OCI-LY7 (cell line): ENCODE data around the gene FAM210B. TPM values are rescaled to one million over a fixed set of nuclear protein-coding genes. Genes with fewer than 3 reads are reported as not detected.

ENCODE experiments used
- BruUV-seq: library from RNA; stranded (reverse); fragments of 400-500 nt; replicated peaks from 2 replicates; lab custom pipeline; 2021; lab: Mats Ljungman, UMichigan
- CTCF ChIA-PET: fragments of 300-600 bp; sonication (Branson Sonifier 250); formaldehyde crosslinking; loops from one replicate; lab custom pipeline; 2022; ENCODE audit warnings: antibody characterized with exemption; ENCODE audit not compliant: unreplicated experiment; lab: Charles Lee
- POLR2A ChIA-PET: fragments of 300-600 bp; sonication (Branson Sonifier 250); formaldehyde crosslinking; loops from one replicate; lab custom pipeline; 2022; ENCODE audit warnings: antibody characterized with exemption; lab: Charles Lee
- DNase-seq: peaks from one replicate; pipeline ENCODE4 v3.0.0-alpha.2; 2015; ENCODE audit warnings: low spot score
- H2AFZ ChIP-seq: fragments of 200-600 bp; sonication (generic), shearing (Covaris generic); 2 replicates; pipeline ENCODE4 v1.6.1; 2014; ENCODE audit warnings: mild to moderate bottlenecking, antibody characterized with exemption, low read length, moderate library complexity
- H3K27ac ChIP-seq: fragments of 200-600 bp; sonication (generic); 2 replicates; pipeline ENCODE4 v1.5.1; 2014; ENCODE audit warnings: mixed run types, low read depth, mild to moderate bottlenecking, moderate library complexity, low read length, inconsistent platforms; ENCODE audit not compliant: poor library complexity, severe bottlenecking
- H3K36me3 ChIP-seq: fragments of 200-600 bp; sonication (generic); 2 replicates; pipeline ENCODE4 v1.6.1; 2014; ENCODE audit warnings: mild to moderate bottlenecking, antibody characterized with exemption, low read length, moderate library complexity, mixed read lengths; ENCODE audit not compliant: insufficient read depth
- H3K4me1 ChIP-seq: fragments of 200-600 bp; sonication (generic); 2 replicates; pipeline ENCODE4 v1.5.1; 2014; ENCODE audit warnings: mild to moderate bottlenecking, low read length; ENCODE audit not compliant: insufficient read depth, poor library complexity, severe bottlenecking
- H3K4me2 ChIP-seq: fragments of 200-600 bp; sonication (generic); 2 replicates; pipeline ENCODE4 v1.6.1; 2014; ENCODE audit warnings: mild to moderate bottlenecking, low read length
- H3K4me3 ChIP-seq: fragments of 200-600 bp; sonication (generic); 2 replicates; pipeline ENCODE4 v1.5.1; 2014; ENCODE audit warnings: mild to moderate bottlenecking, low read depth, low read length; ENCODE audit not compliant: poor library complexity, severe bottlenecking
- H3K79me2 ChIP-seq: fragments of 200-600 bp; sonication (generic); 2 replicates; pipeline ENCODE4 v1.6.1; 2016; ENCODE audit warnings: low read depth, mild to moderate bottlenecking, low read length, moderate library complexity, mixed read lengths; ENCODE audit not compliant: insufficient read depth
- H3K9me2 ChIP-seq: fragments of 200-600 bp; sonication (generic); 2 replicates; pipeline ENCODE4 v1.6.1; 2016; ENCODE audit warnings: mild to moderate bottlenecking, low read length, mixed read lengths; ENCODE audit not compliant: insufficient read depth
- H3K9me3 ChIP-seq: fragments of 200-600 bp; sonication (generic); 2 replicates; pipeline ENCODE4 v1.6.1; 2014; ENCODE audit warnings: mild to moderate bottlenecking, mixed run types, low read length, mixed read lengths
- H4K20me1 ChIP-seq: fragments of 200-600 bp; sonication (generic); 2 replicates; pipeline ENCODE4 v1.6.1; 2014; ENCODE audit warnings: mild to moderate bottlenecking, antibody characterized with exemption, low read length, moderate library complexity, mixed read lengths; ENCODE audit not compliant: insufficient read depth
- CTCF ChIP-seq: fragments of 200-600 bp; sonication (generic); conservative IDR thresholded peaks from 2 replicates; pipeline ENCODE4 v1.5.1; 2014; ENCODE audit warnings: mild to moderate bottlenecking, antibody characterized with exemption, low read length, moderate library complexity, mixed read lengths
- EZH2phosphoT487 ChIP-seq: fragments of 200-600 bp; sonication (generic); IDR thresholded peaks from 2 replicates; pipeline ENCODE4 v1.6.1; 2018; ENCODE audit warnings: low read depth, borderline replicate concordance, mild to moderate bottlenecking, mixed run types, antibody characterized with exemption, low read length, moderate library complexity, mixed read lengths
- intact Hi-C: fragments of 100-400 bp; cut with micrococcal nuclease; formaldehyde crosslinking; loops from one replicate; pipeline ENCODE4 v1.10.0; 2022; ENCODE audit not compliant: unreplicated experiment
- total RNA-seq, 2 experiments: library from RNA; depleted of rRNA in 1 of 2; stranded (reverse); fragments of >200 nt in 1 of 2; shearing (Covaris generic) in 1 of 2; gene quantifications; 2 replicates each; pipeline ENCODE4 v1.2.3, GENCODE V29; 2014 to 2022

FAM210B gene
- total RNA-seq, 2 experiments from 2014 or later = 0.19 to 1.3 TPM

DNA sequence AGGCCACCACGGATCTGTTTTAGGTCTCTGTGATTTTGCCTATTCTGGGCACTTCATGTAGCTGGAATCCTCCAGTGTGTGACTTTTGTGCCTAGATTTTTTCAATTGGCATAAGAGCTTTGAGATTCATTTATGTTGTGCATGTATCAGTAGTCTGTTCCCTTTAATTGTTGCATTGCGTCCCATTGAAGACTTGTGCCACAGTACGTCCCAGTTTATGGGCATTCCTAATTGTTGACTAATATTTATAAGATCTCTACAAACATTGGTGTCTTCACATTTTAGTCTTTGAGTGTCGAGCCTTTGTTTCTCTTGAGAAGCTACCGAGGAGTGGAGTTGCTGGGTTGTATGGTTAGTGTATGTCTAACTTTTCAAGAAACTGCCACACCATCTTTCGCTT is 704 bp upstream of the FAM210B start:
- intact Hi-C loops = no loop called here

GRCh38 chr20:56359212-56360132 is 698 bp downstream of the FAM210B start:
- Histone ChIP-seq H3K27ac (no peak overlapping the region), H3K4me3 (peak overlapping the region; percentile 63), H3K4me2 (peak overlapping the region; percentile 72; the same call in 1 of the 2 replicates), H3K79me2 (no peaks in the 10 kb centered on the region), H3K36me3 (no peaks in the 10 kb centered on the region), H3K4me1 (peaks cover 3% of the 10 kb centered on the region), H2AFZ (peak overlapping the region; percentile 48; the same call in 1 of the 2 replicates), H4K20me1 (no peaks in the 10 kb centered on the region), H3K9me3 (no peaks in the 10 kb centered on the region), H3K9me2 (no peaks in the 10 kb centered on the region)
- ChIA-PET POLR2A (interaction anchor here (0.7 to 1.1 kb wide), 2 partner anchors 12 to 15 kb away, joined by 5 read pairs; no protein-coding TSS in a partner anchor), CTCF (no interaction called here)
- no TSS peak for BruUV-seq
- intact Hi-C loops = no loop called here
- DNase-seq = no peak
- TF ChIP-seq EZH2phosphoT487 (no peak), CTCF (no peak)

More for the DNA sequence above, 704 bp upstream of the FAM210B start:
- peak overlapping the region; percentile 72 for H3K4me2 ChIP-seq
- DNase-seq = no peak
- no peaks in the 10 kb centered on the region for H4K20me1 ChIP-seq
- peak overlapping the region; percentile 63 for H3K4me3 ChIP-seq
- H2AFZ ChIP-seq = peak overlapping the region; percentile 48; the same call in 1 of the 2 replicates
- no TSS peak for BruUV-seq
- H3K9me2 ChIP-seq = no peaks in the 10 kb centered on the region
- no peaks in the 10 kb centered on the region for H3K36me3 ChIP-seq
- no peaks in the 10 kb centered on the region for H3K9me3 ChIP-seq
- H3K4me1 ChIP-seq = peaks cover 3% of the 10 kb centered on the region
- no peak overlapping the region for H3K27ac ChIP-seq
- ChIA-PET POLR2A (interaction anchor here (0.5 to 0.6 kb wide), 2 partner anchors 1171 to 1627 kb away, joined by 3 to 5 read pairs; no protein-coding TSS in a partner anchor), CTCF (no interaction called here)
- H3K79me2 ChIP-seq = no peaks in the 10 kb centered on the region
- no peak for TF ChIP-seq CTCF
- TF ChIP-seq EZH2phosphoT487 = no peak
